SK-N-SH treated with all-trans-retinoic acid at 6 μM for 48 hours (cell line): ENCODE data around the gene PSME1.

Experiments used
- ARNTL ChIP-seq: fragments of 450-650 bp; formaldehyde crosslinking; IDR thresholded peaks from 2 replicates; pipeline ENCODE4 v1.5.0; 2020; ENCODE audit warnings: low read depth, mild to moderate bottlenecking, moderate library complexity, borderline replicate concordance
- BACH2 ChIP-seq: fragments of 250-450 bp; sonication (Bioruptor Pico); IDR thresholded peaks from 2 replicates; pipeline ENCODE4 v1.9.0; 2021; ENCODE audit warnings: mild to moderate bottlenecking, borderline replicate concordance
- CSDC2 ChIP-seq: fragments of 250-450 bp; sonication (Bioruptor Pico); IDR thresholded peaks from 2 replicates; pipeline ENCODE4 v1.5.0; 2020; ENCODE audit warnings: mild to moderate bottlenecking, moderate library complexity
- SNAI2 ChIP-seq: fragments of 250-450 bp; sonication (Bioruptor Pico); IDR thresholded peaks from 2 replicates; pipeline ENCODE4 v1.5.0; 2020; ENCODE audit warnings: mild to moderate bottlenecking, moderate library complexity
- TCF4 ChIP-seq: fragments of 250-450 bp; sonication (Bioruptor Pico); IDR thresholded peaks from 2 replicates; pipeline ENCODE4 v1.8.0; 2021; ENCODE audit warnings: mild to moderate bottlenecking, moderate library complexity, borderline replicate concordance
- ZC3H10 ChIP-seq: fragments of 250-450 bp; sonication (Bioruptor Pico); IDR thresholded peaks from 2 replicates; pipeline ENCODE4 v1.5.1; 2021; ENCODE audit warnings: mild to moderate bottlenecking, moderate library complexity
- ZFP3 ChIP-seq: fragments of 250-450 bp; sonication (Bioruptor Pico); IDR thresholded peaks from 2 replicates; pipeline ENCODE4 v1.5.0; 2020; ENCODE audit warnings: mild to moderate bottlenecking, moderate library complexity
- ZFP30 ChIP-seq: fragments of 450-650 bp; formaldehyde crosslinking; IDR thresholded peaks from 2 replicates; pipeline ENCODE4 v1.5.0; 2022; ENCODE audit warnings: mild to moderate bottlenecking, moderate library complexity
- ZNF565 ChIP-seq: fragments of 450-650 bp; formaldehyde crosslinking; conservative IDR thresholded peaks from 2 replicates; pipeline ENCODE4 v1.5.0; 2020; ENCODE audit warnings: low read depth, mild to moderate bottlenecking, moderate library complexity
- ZNF8 ChIP-seq: fragments of 450-650 bp; formaldehyde crosslinking; IDR thresholded peaks from 2 replicates; pipeline ENCODE4 v1.5.0; 2020; ENCODE audit warnings: mild to moderate bottlenecking, moderate library complexity
- TF ChIP-seq, protein P1 (sequence below): fragments of 250-450 bp; sonication (Bioruptor Pico); IDR thresholded peaks from 2 replicates; pipeline ENCODE4 v1.5.1; 2020; ENCODE audit warnings: low read depth, mild to moderate bottlenecking, moderate library complexity
- TF ChIP-seq, protein P2 (sequence below): fragments of 250-450 bp; sonication (Bioruptor Pico); IDR thresholded peaks from 2 replicates; pipeline ENCODE4 v1.8.0; 2020; ENCODE audit warnings: mild to moderate bottlenecking, moderate library complexity, borderline replicate concordance

DNA sequence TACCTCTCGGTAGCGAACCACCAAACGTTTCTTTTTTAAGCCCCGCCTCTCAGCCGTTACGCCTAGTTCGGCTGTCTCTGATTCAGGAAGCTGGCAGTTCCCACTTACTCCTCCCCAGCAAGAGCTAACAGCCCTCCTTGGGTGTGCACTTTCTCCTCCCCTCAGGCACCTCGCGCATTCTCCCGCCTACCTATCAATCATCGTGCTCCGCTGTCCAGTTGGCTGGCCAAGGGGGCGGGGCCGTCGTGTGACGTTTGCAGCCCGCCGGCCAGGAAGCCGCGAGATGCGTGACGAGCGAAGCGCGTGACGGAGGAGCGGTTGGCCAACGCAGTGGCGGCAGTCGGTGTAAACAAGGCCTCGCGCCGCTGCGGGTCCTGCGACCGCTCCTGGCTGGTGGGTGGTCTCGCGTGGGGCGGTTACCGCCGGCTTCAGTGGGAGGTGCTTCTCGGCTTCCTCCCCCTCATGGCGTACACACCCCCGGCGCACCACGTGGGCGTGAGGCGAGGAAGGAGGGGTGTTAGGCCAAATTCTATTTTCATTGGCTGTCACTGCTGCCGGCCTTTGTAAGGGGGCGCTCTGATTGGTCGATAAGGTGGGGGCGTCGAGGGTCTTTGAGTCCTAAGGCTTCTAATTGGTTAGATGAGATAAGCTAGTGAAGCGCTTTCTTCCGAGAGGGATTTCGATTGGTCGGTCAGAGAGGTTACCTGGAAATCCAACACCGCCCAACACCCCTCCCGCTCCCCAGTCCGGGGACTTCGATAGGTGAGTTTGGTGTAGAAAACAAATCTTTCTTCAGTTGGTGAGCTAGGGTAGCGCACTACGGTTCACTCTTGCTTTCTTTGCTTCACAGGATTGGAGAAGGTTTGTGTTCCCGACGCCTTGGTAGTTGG lies 21.2 kb upstream of the PSME1 start, which contains the start of the genes DCAF11 and NRL:
- TF ChIP-seq TCF4 (CRISPR knock-in tag) (no peak), ZFP3 (CRISPR knock-in tag) (no peak), ZFP30 (CRISPR knock-in tag) (no peak), ZNF565 (CRISPR knock-in tag) (no peak), CSDC2 (no peak), SNAI2 (no peak), BACH2 (CRISPR knock-in tag) (no peak), ZC3H10 (no peak), ZNF8 (CRISPR knock-in tag) (no peak), ARNTL (CRISPR knock-in tag) (no peak)
- TF ChIP-seq, protein P1, sequence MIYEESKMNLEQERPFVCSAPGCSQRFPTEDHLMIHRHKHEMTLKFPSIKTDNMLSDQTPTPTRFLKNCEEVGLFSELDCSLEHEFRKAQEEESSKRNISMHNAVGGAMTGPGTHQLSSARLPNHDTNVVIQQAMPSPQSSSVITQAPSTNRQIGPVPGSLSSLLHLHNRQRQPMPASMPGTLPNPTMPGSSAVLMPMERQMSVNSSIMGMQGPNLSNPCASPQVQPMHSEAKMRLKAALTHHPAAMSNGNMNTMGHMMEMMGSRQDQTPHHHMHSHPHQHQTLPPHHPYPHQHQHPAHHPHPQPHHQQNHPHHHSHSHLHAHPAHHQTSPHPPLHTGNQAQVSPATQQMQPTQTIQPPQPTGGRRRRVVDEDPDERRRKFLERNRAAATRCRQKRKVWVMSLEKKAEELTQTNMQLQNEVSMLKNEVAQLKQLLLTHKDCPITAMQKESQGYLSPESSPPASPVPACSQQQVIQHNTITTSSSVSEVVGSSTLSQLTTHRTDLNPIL (CRISPR knock-in tag): no peak
- TF ChIP-seq, protein P2, sequence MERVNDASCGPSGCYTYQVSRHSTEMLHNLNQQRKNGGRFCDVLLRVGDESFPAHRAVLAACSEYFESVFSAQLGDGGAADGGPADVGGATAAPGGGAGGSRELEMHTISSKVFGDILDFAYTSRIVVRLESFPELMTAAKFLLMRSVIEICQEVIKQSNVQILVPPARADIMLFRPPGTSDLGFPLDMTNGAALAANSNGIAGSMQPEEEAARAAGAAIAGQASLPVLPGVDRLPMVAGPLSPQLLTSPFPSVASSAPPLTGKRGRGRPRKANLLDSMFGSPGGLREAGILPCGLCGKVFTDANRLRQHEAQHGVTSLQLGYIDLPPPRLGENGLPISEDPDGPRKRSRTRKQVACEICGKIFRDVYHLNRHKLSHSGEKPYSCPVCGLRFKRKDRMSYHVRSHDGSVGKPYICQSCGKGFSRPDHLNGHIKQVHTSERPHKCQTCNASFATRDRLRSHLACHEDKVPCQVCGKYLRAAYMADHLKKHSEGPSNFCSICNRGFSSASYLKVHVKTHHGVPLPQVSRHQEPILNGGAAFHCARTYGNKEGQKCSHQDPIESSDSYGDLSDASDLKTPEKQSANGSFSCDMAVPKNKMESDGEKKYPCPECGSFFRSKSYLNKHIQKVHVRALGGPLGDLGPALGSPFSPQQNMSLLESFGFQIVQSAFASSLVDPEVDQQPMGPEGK: no peak
